K562 (cell line): Measurements from ENCODE around the gene MFAP3. TPM values are rescaled to one million over a fixed set of nuclear protein-coding genes. Genes with fewer than 3 reads are reported as not detected.

Experiments used
- ADNP ChIP-seq: fragments of 200-800 bp; sonication (Bioruptor generic); IDR thresholded peaks from 2 replicates; pipeline ENCODE4 v1.6.1; 2016; ENCODE audit warnings: missing genetic modification characterization, missing compliant biosample characterization
- CEBPG ChIP-seq, 3 experiments: fragments of 200-800 bp in 1 of 3; sonication (Bioruptor generic) in 1 of 3; sonication (generic) in 1 of 3; formaldehyde crosslinking in 1 of 3; IDR thresholded peaks in 2 of 3; conservative IDR thresholded peaks in 1 of 3; 2 replicates each; pipeline versions ENCODE4 v1.6.1 to v1.8.0; 2016 to 2022; ENCODE audit warnings: missing compliant biosample characterization in 2 of 3, missing genetic modification characterization in 2 of 3, mild to moderate bottlenecking in 1 of 3, missing genetic modification reagents in 1 of 3
- FOXK1 ChIP-seq: sonication (generic); formaldehyde crosslinking; IDR thresholded peaks from 2 replicates; pipeline ENCODE4 v1.8.0; 2022; ENCODE audit warnings: missing genetic modification reagents, mild to moderate bottlenecking, borderline replicate concordance
- MAZ ChIP-seq, 2 experiments: fragments of 450-650 bp in 1 of 2; sonication (generic) in 1 of 2; formaldehyde crosslinking; IDR thresholded peaks in 1 of 2; conservative IDR thresholded peaks in 1 of 2; 2 replicates each; pipeline versions ENCODE4 v1.4.0 to v1.5.0; 2020; ENCODE audit warnings: mild to moderate bottlenecking in 1 of 2, missing genetic modification reagents in 1 of 2
- MEF2D ChIP-seq: conservative IDR thresholded peaks from 2 replicates; pipeline ENCODE4 v1.6.1; 2016; ENCODE audit warnings: low read depth, missing genetic modification characterization, missing compliant biosample characterization
- NFYB ChIP-seq: IDR thresholded peaks from 2 replicates; pipeline ENCODE4 v1.6.1; 2011; ENCODE audit warnings: mild to moderate bottlenecking, moderate library complexity; ENCODE audit not compliant: insufficient read length; ENCODE audit errors: extremely low read depth
- POLR2H ChIP-seq: IDR thresholded peaks from 2 replicates; pipeline ENCODE4 v1.6.1; 2016; ENCODE audit warnings: missing genetic modification characterization, low read depth, mild to moderate bottlenecking, control low read depth, missing compliant biosample characterization, moderate library complexity
- SNRNP70 ChIP-seq: fragments of 200-400 bp; formaldehyde crosslinking; optimal IDR thresholded peaks from 2 replicates; pipeline ENCODE3; 2017; ENCODE audit warnings: low read depth, low read length
- TAL1 ChIP-seq: fragments of 450-650 bp; IDR thresholded peaks from 2 replicates; pipeline ENCODE4 v1.6.1; 2016; ENCODE audit warnings: mild to moderate bottlenecking
- U2AF2 ChIP-seq: fragments of 200-400 bp; formaldehyde crosslinking; optimal IDR thresholded peaks from 2 replicates; pipeline ENCODE3; 2017; ENCODE audit warnings: low read depth, mild to moderate bottlenecking, low read length
- polyA plus RNA-seq, 8 experiments: library from polyadenylated mRNA; depleted of rRNA in 4 of 8; stranded (reverse) in 5 of 8; unstranded in 3 of 8; fragments of >200 nt; fragmentation: Nextera tagmentation in 2 of 8; fragmentation: Illumina TruSeq in 1 of 8; extraction: Ambion mirVana in 2 of 8; extraction: Trizol in 1 of 8; gene quantifications; 2 replicates each; pipeline versions ENCODE4 v1.2.1 to v1.2.3, GENCODE V29; 2011 to 2014; ENCODE audit warnings: inconsistent platforms in 1 of 8, missing spikeins in 1 of 8
- total RNA-seq, 7 experiments: library from RNA; depleted of rRNA in 6 of 7; stranded (reverse); fragments of >200 nt in 6 of 7; fragmentation: Illumina TruSeq in 2 of 7; extraction: Trizol in 2 of 7; gene quantifications; 2 replicates each; pipeline versions ENCODE4 v1.2.1 to v1.2.3, GENCODE V29; 2011 to 2021; ENCODE audit warnings: low replicate concordance in 1 of 7
- TF ChIP-seq, protein P1 (sequence below): fragments of 450-650 bp; formaldehyde crosslinking; IDR thresholded peaks from 2 replicates; pipeline ENCODE4 v1.4.0; 2022; ENCODE audit warnings: missing genetic modification characterization

MFAP3 gene
- total and polyA plus RNA-seq, 9 of the 15 experiments (the other 6 are each of a cell fraction or from before 2014, with no cell fraction given) = 9.5 to 39.1 (median 20.7) TPM

DNA sequence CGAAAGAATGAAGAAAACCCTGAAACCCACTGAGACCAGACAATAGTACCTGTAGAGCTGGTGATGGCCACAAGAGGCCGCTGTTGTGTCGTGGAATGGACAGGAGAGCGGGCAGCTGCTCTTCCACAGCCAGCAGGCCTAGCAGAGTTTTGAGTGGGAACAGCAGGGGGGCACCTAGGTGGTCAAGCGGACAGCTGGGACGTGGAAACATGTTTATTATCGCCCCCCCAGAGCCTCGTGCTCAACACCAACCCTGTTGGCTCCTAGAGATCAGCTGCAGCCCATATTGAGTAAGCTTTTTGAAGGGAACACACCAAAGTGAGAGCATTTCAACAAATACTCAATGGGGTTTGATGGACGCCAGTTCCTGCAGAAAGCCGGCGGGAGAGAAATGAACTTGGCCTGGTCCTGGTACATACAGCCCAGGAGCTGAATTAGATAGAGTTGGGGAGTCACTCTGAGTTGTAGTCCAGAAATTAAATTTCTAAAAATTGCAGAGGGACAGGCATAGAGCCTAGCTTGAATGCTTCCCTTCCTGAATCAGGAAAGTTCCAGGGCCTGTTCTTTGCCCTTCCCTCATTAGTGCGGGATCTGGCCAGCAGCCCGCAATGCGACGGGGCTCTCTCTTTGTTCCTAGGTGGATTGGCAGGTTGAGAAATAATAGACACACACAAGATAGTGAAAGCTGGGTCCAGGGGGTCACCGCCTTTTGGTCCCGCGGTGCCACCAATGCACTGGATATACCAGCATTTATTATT, 33.8 kb downstream of the MFAP3 start (continued):
- TF ChIP-seq POLR2H (tag) (no peak), MEF2D (tag) (no peak), ADNP (tag) (no peak), NFYB (no peak), TAL1 (no peak), FOXK1 (CRISPR knock-in tag) (no peak), CEBPG (CRISPR knock-in tag; IDR thresholded peaks at IDR 0.05) (no peak), CEBPG (tag; conservative IDR thresholded peaks at IDR 0.05 in 1 of 2, IDR thresholded peaks at IDR 0.05 in 1 of 2) (no peak), SNRNP70 (no peak), U2AF2 (no peak), MAZ (CRISPR knock-in tag; conservative IDR thresholded peaks at IDR 0.05 in 1 of 2, IDR thresholded peaks at IDR 0.05 in 1 of 2) (peak; percentile 29 to 37; a peak in 1 of 4 replicates)
- TF ChIP-seq, protein P1, sequence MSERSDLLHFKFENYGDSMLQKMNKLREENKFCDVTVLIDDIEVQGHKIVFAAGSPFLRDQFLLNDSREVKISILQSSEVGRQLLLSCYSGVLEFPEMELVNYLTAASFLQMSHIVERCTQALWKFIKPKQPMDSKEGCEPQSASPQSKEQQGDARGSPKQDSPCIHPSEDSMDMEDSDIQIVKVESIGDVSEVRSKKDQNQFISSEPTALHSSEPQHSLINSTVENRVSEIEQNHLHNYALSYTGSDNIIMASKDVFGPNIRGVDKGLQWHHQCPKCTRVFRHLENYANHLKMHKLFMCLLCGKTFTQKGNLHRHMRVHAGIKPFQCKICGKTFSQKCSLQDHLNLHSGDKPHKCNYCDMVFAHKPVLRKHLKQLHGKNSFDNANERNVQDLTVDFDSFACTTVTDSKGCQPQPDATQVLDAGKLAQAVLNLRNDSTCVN (CRISPR knock-in tag) = no peak
- TF ChIP-seq, all 486 proteins: peak for 16
